Ishikawa (cell line): ENCODE data around the gene TTC31.

Experiments
- CEBPB ChIP-seq: IDR thresholded peaks from 2 replicates; pipeline ENCODE4 v1.6.1; 2012
- CREB1 ChIP-seq: IDR thresholded peaks from 2 replicates; pipeline ENCODE4 v1.6.1; 2012; ENCODE audit warnings: low read depth
- EGR1 ChIP-seq: IDR thresholded peaks from 2 replicates; pipeline ENCODE4 v1.6.1; 2012
- EP300 ChIP-seq: IDR thresholded peaks from 2 replicates; pipeline ENCODE4 v1.6.1; 2012; ENCODE audit warnings: borderline replicate concordance
- FOXM1 ChIP-seq: IDR thresholded peaks from 2 replicates; pipeline ENCODE4 v1.6.1; 2012; ENCODE audit warnings: low read depth, borderline replicate concordance
- NFIC ChIP-seq: IDR thresholded peaks from 2 replicates; pipeline ENCODE4 v1.6.1; 2012
- RAD21 ChIP-seq: IDR thresholded peaks from 2 replicates; pipeline ENCODE4 v1.6.1; 2012; ENCODE audit warnings: low read depth
- REST ChIP-seq: IDR thresholded peaks from 2 replicates; pipeline ENCODE4 v1.6.1; 2012; ENCODE audit warnings: low read depth, mild to moderate bottlenecking
- TAF1 ChIP-seq: IDR thresholded peaks from 2 replicates; pipeline ENCODE4 v1.6.1; 2012; ENCODE audit warnings: low read depth, mild to moderate bottlenecking
- TCF12 ChIP-seq: IDR thresholded peaks from 2 replicates; pipeline ENCODE4 v1.6.1; 2012; ENCODE audit warnings: low read depth
- TEAD4 ChIP-seq: IDR thresholded peaks from 2 replicates; pipeline ENCODE4 v1.6.1; 2012
- YY1 ChIP-seq: IDR thresholded peaks from 2 replicates; pipeline ENCODE4 v1.6.1; 2012; ENCODE audit warnings: low read depth
- ZBTB7A ChIP-seq: IDR thresholded peaks from 2 replicates; pipeline ENCODE4 v1.6.1; 2012; ENCODE audit warnings: low read depth
- TF ChIP-seq, protein P1 (sequence below): IDR thresholded peaks from 2 replicates; pipeline ENCODE4 v1.6.1; 2012
- TF ChIP-seq, protein P2 (sequence below): IDR thresholded peaks from 2 replicates; pipeline ENCODE4 v1.6.1; 2012

Gene TTC31

DNA sequence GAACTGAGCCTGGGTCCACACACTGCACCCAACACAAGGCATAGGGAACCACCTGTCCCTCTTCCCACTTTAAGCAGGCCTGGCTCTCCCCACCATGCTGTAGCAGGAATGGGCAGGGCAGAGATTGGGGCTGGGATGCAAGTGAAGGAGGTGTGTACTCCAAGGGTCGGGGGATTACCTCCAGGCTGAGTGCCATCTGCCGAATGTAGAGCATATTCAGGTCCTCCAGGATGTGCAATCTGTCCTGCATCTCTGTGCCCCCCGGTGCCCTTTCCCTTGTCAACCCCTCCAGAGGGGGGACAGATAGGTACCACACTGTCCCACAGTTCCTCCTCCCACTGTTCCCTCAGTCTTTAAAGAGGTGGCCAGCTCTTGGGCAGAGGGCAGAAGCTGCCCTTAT, 43.5 kb upstream of the TTC31 start:
- TF ChIP-seq REST (no peak), CEBPB (no peak), RAD21 (no peak), TAF1 (no peak), TCF12 (no peak), FOXM1 (no peak), TEAD4 (no peak), ZBTB7A (no peak), EGR1 (no peak)
- TF ChIP-seq, protein P1, sequence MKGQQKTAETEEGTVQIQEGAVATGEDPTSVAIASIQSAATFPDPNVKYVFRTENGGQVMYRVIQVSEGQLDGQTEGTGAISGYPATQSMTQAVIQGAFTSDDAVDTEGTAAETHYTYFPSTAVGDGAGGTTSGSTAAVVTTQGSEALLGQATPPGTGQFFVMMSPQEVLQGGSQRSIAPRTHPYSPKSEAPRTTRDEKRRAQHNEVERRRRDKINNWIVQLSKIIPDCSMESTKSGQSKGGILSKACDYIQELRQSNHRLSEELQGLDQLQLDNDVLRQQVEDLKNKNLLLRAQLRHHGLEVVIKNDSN = no peak
- TF ChIP-seq, protein P2, sequence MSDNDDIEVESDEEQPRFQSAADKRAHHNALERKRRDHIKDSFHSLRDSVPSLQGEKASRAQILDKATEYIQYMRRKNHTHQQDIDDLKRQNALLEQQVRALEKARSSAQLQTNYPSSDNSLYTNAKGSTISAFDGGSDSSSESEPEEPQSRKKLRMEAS = no peak

GRCh38 chr2:74439803-74440377, 43.0 kb upstream of the TTC31 start:
- TF ChIP-seq YY1 (no peak), EGR1 (no peak), REST (no peak), CEBPB (no peak), FOXM1 (no peak), ZBTB7A (no peak), NFIC (no peak), TCF12 (no peak), RAD21 (no peak), EP300 (no peak), CREB1 (no peak), TAF1 (no peak), TEAD4 (no peak)
- TF ChIP-seq, protein P1 = no peak
- TF ChIP-seq, protein P2 = no peak

- peak; percentile 8; the same call in 1 of the 2 replicates for TF ChIP-seq TCF12
- peak; percentile 65; the same call in 1 of the 2 replicates for TF ChIP-seq TEAD4
- TF ChIP-seq EP300 = no peak; the same call in 1 of the 2 replicates
- TF ChIP-seq, protein P2 = peak; percentile 70
- TF ChIP-seq ZBTB7A = peak; percentile 88; the same call in 1 of the 2 replicates
- no peak for TF ChIP-seq RAD21
- no peak for TF ChIP-seq REST
- peak; percentile 52 for TF ChIP-seq EGR1
Observed at GRCh38 chr2:74440378-74441169, 42.3 kb upstream of the TTC31 start.
